H9 (cell line): ENCODE measurements around the gene GCK. TPM values are rescaled to one million over a fixed set of nuclear protein-coding genes. Genes with fewer than 3 reads are reported as not detected.

Experiments used
- DNase-seq: peaks from one replicate; pipeline ENCODE4 v3.0.0-alpha.2; 2017
- H2AFZ ChIP-seq: one replicate; pipeline ENCODE4 v1.6.1; 2013; ENCODE audit warnings: mild to moderate bottlenecking, low read length, control low read depth, moderate library complexity
- H2AK5ac ChIP-seq: 2 replicates; pipeline ENCODE4 v1.6.1; 2013; ENCODE audit warnings: low read length, control low read depth, mixed read lengths; ENCODE audit not compliant: insufficient read length
- H2BK120ac ChIP-seq: one replicate; pipeline ENCODE4 v1.6.1; 2013; ENCODE audit warnings: low read depth, mild to moderate bottlenecking, low read length, control low read depth, inconsistent platforms; ENCODE audit not compliant: poor library complexity, severe bottlenecking
- H2BK12ac ChIP-seq: 2 replicates; pipeline ENCODE4 v1.6.1; 2013; ENCODE audit warnings: low read length, control low read depth, mixed read lengths, low read depth; ENCODE audit not compliant: insufficient read length
- H2BK15ac ChIP-seq: 2 replicates; pipeline ENCODE4 v1.6.1; 2013; ENCODE audit warnings: low read depth, low read length, control low read depth
- H2BK20ac ChIP-seq: one replicate; pipeline ENCODE4 v1.6.1; 2013; ENCODE audit warnings: low read depth, mild to moderate bottlenecking, low read length, control low read depth, inconsistent platforms; ENCODE audit not compliant: poor library complexity, severe bottlenecking
- H2BK5ac ChIP-seq: 2 replicates; pipeline ENCODE4 v1.6.1; 2013; ENCODE audit warnings: low read length, control low read depth, mixed read lengths; ENCODE audit not compliant: insufficient read length
- H3K14ac ChIP-seq: 2 replicates; pipeline ENCODE4 v1.6.1; 2013; ENCODE audit warnings: low read length, control low read depth; ENCODE audit not compliant: insufficient read depth
- H3K18ac ChIP-seq: 2 replicates; pipeline ENCODE4 v1.6.1; 2013; ENCODE audit warnings: low read depth, mild to moderate bottlenecking, mixed read lengths, low read length, control low read depth; ENCODE audit not compliant: insufficient read length
- H3K23ac ChIP-seq: 2 replicates; pipeline ENCODE4 v1.6.1; 2013; ENCODE audit warnings: low read length, control low read depth, mixed read lengths, low read depth; ENCODE audit not compliant: insufficient read length
- H3K23me2 ChIP-seq: 2 replicates; pipeline ENCODE4 v1.6.1; 2013; ENCODE audit warnings: low read depth, mild to moderate bottlenecking, mixed read lengths, low read length, control low read depth; ENCODE audit not compliant: insufficient read length, poor library complexity, severe bottlenecking
- H3K27ac ChIP-seq: 2 replicates; pipeline ENCODE4 v1.5.1; 2013; ENCODE audit warnings: low read length, control low read depth, mixed read lengths, low read depth; ENCODE audit not compliant: insufficient read length
- H3K27me3 ChIP-seq: 2 replicates; pipeline ENCODE4 v1.6.1; 2013; ENCODE audit warnings: low read length, control low read depth, inconsistent platforms; ENCODE audit not compliant: insufficient read depth
- H3K4ac ChIP-seq: 2 replicates; pipeline ENCODE4 v1.6.1; 2013; ENCODE audit warnings: low read depth, mild to moderate bottlenecking, control low read depth, inconsistent platforms, low read length, moderate library complexity
- H3K4me1 ChIP-seq: 2 replicates; pipeline ENCODE4 v1.6.1; 2013; ENCODE audit warnings: low read length, control low read depth, inconsistent platforms; ENCODE audit not compliant: insufficient read depth
- H3K4me2 ChIP-seq: 2 replicates; pipeline ENCODE4 v1.6.1; 2013; ENCODE audit warnings: low read length, control low read depth, mixed read lengths; ENCODE audit not compliant: insufficient read length, insufficient read depth
- H3K56ac ChIP-seq: 2 replicates; pipeline ENCODE4 v1.6.1; 2013; ENCODE audit warnings: low read depth, mild to moderate bottlenecking, mixed read lengths, low read length, control low read depth; ENCODE audit not compliant: insufficient read length
- H3K79me1 ChIP-seq: 2 replicates; pipeline ENCODE4 v1.6.1; 2013; ENCODE audit warnings: low read depth, mild to moderate bottlenecking, moderate library complexity, low read length, control low read depth, inconsistent platforms; ENCODE audit not compliant: insufficient read depth, poor library complexity, severe bottlenecking
- H3K79me2 ChIP-seq: 2 replicates; pipeline ENCODE4 v1.6.1; 2013; ENCODE audit warnings: low read length, control low read depth, inconsistent platforms; ENCODE audit not compliant: insufficient read depth
- H3K9ac ChIP-seq: 2 replicates; pipeline ENCODE4 v1.6.1; 2013; ENCODE audit warnings: low read length, control low read depth, mixed read lengths; ENCODE audit not compliant: insufficient read length; ENCODE audit errors: extremely low read depth
- H3K9me3 ChIP-seq: one replicate; pipeline ENCODE4 v1.6.1; 2013; ENCODE audit warnings: low read depth, low read length, inconsistent platforms; ENCODE audit not compliant: control insufficient read depth
- H3T11ph ChIP-seq: one replicate; pipeline ENCODE4 v1.6.1; 2013; ENCODE audit warnings: mild to moderate bottlenecking, low read length, control low read depth, inconsistent platforms
- H4K20me1 ChIP-seq: one replicate; pipeline ENCODE4 v1.6.1; 2013; ENCODE audit not compliant: control insufficient read depth, insufficient read length, insufficient read depth
- H4K5ac ChIP-seq: 2 replicates; pipeline ENCODE4 v1.6.1; 2013; ENCODE audit warnings: low read depth, mild to moderate bottlenecking, mixed read lengths, low read length, control low read depth; ENCODE audit not compliant: insufficient read length
- H4K8ac ChIP-seq: replicated peaks from 2 replicates; pipeline ENCODE4 v1.6.1; 2013; ENCODE audit warnings: low read length, control low read depth, mixed read lengths, low read depth; ENCODE audit not compliant: insufficient read length
- H4K91ac ChIP-seq: 2 replicates; pipeline ENCODE4 v1.6.1; 2013; ENCODE audit warnings: low read depth, mild to moderate bottlenecking, moderate library complexity, mixed read lengths, low read length, control low read depth; ENCODE audit not compliant: insufficient read length
- H3K27ac Mint-ChIP-seq, 3 experiments: 2 replicates in 2 of 3; 3 replicates in 1 of 3; pipeline ENCODE4 v1.8.0; 2020 to 2021; ENCODE audit warnings: mixed read lengths in 3 of 3, mild to moderate bottlenecking in 1 of 3, moderate library complexity in 1 of 3
- H3K27me3 Mint-ChIP-seq: 2 replicates; pipeline ENCODE4 v1.8.0; 2021; ENCODE audit warnings: low read depth, mild to moderate bottlenecking, moderate library complexity, mixed read lengths
- H3K36me3 Mint-ChIP-seq, 3 experiments: 2 replicates in 2 of 3; 3 replicates in 1 of 3; pipeline ENCODE4 v1.8.0; 2020 to 2021; ENCODE audit warnings: low read depth in 3 of 3, mixed read lengths in 3 of 3; ENCODE audit not compliant: insufficient read depth in 1 of 3
- H3K4me1 Mint-ChIP-seq, 2 experiments: 2 replicates each; pipeline ENCODE4 v1.8.0; 2020; ENCODE audit warnings: mixed read lengths in 2 of 2
- H3K4me3 Mint-ChIP-seq, 2 experiments: 2 replicates in 1 of 2; 3 replicates in 1 of 2; pipeline ENCODE4 v1.8.0; 2020 to 2021; ENCODE audit warnings: mild to moderate bottlenecking in 2 of 2, mixed read lengths in 2 of 2, moderate library complexity in 1 of 2
- H3K9me3 Mint-ChIP-seq, 2 experiments: 2 replicates in 1 of 2; 3 replicates in 1 of 2; pipeline ENCODE4 v1.8.0; 2020; ENCODE audit warnings: mild to moderate bottlenecking in 2 of 2, mixed read lengths in 2 of 2, moderate library complexity in 1 of 2
- WGBS: extraction: QIAGEN DNeasy Blood & Tissue Kit; methylation state at CpG from one replicate; pipeline ENCODE4 v1.1.7; 2013; ENCODE audit warnings: missing lambda C conversion rate, low lambda C conversion rate, mixed read lengths; ENCODE audit not compliant: insufficient read length; ENCODE audit errors: extremely low coverage; 5-methylcytosine and 5-hydroxymethylcytosine counted together
- total RNA-seq: library from RNA; stranded (reverse); gene quantifications from 2 replicates; pipeline ENCODE4 v1.2.1, GENCODE V29; 2021
- TF ChIP-seq, protein P1 (sequence below): fragments of 200-600 bp; sonication (generic); conservative IDR thresholded peaks from 3 replicates; pipeline ENCODE4 v1.8.0; 2021; ENCODE audit warnings: antibody characterized with exemption, mild to moderate bottlenecking

Gene GCK
- total RNA-seq, 1 experiment from 2014 or later: 0.98 TPM

DNA sequence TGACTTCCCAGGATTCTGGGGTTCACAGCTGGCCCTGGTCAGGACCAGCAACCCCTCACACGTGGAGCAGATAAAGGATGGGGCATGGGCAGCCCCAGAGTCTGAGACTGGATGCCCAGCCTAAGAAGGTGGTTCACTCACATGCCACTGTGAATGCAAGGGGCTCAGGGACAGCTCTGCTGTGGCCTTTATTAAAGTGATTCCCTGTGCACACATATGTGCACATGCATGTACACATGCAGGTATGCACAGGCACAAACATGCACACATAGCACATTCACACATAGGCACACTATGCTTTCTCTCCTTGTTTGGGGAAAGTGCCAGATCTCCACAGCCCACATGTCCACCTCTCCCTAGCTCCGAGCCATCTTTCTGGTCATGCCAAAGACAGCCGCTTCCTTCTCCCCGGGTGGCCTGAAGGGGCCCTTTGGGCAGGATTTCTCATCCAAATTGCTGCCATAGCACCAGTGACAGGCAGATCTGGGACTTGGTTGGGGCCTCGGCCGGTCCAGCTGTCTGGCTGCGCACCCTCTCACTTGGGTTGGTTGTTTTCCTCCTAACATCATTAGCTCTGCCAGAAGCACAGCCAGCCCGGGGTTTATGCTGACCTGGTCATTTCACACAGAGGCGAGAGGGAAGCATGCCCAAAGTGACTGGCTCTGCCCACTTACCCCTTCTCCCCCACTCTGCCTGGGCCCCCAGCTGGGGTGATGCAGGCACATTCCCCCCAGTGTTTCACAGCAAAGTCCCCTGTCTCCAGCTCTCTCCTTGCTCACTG, 1.4 kb downstream of the GCK start:
- Histone ChIP-seq H3K9me3 (peaks cover 3% of the 10 kb centered on the region), H3K4me1 (no peaks in the 10 kb centered on the region), H3K79me1 (no peaks in the 10 kb centered on the region), H2BK5ac (no peak overlapping the region), H3K14ac (no peak overlapping the region), H2BK12ac (no peak overlapping the region), H3K27me3 (0 out of 2 replicates have a peak, but pooled peaks cover 2% of the 10 kb centered on the region), H3K56ac (no peak overlapping the region), H3K4ac (no peak overlapping the region), H3K18ac (no peak overlapping the region), H2BK15ac (no peak overlapping the region), H4K8ac (no peak overlapping the region), H3K4me2 (no peak overlapping the region), H3K79me2 (no peaks in the 10 kb centered on the region), H2BK120ac (no peak overlapping the region), H3K23me2 (no peaks in the 10 kb centered on the region), H3T11ph (no peak overlapping the region), H2BK20ac (no peak overlapping the region), H4K5ac (no peak overlapping the region), H3K27ac (no peak overlapping the region), H4K20me1 (no peaks in the 10 kb centered on the region), H4K91ac (no peak overlapping the region), H3K9ac (no peak overlapping the region), H2AFZ (no peak overlapping the region), H2AK5ac (no peak overlapping the region), H3K23ac (no peak overlapping the region)
- Mint-ChIP-seq H3K27me3 (peaks cover 16% of the 10 kb centered on the region), H3K9me3 (peaks cover 3 to 4% of the 10 kb centered on the region in 2 experiments; a peak in 3 of 5 replicates), H3K27ac (no peak overlapping the region; a peak in 1 of 7 replicates), H3K36me3 (no peaks in the 10 kb centered on the region), H3K4me1 (peaks cover 20 to 24% of the 10 kb centered on the region in 2 experiments), H3K4me3 (no peak overlapping the region)
- no peak for DNase-seq
- WGBS: no CpG with 5 or more reads among the region's 9 CpGs
- TF ChIP-seq, protein P1, sequence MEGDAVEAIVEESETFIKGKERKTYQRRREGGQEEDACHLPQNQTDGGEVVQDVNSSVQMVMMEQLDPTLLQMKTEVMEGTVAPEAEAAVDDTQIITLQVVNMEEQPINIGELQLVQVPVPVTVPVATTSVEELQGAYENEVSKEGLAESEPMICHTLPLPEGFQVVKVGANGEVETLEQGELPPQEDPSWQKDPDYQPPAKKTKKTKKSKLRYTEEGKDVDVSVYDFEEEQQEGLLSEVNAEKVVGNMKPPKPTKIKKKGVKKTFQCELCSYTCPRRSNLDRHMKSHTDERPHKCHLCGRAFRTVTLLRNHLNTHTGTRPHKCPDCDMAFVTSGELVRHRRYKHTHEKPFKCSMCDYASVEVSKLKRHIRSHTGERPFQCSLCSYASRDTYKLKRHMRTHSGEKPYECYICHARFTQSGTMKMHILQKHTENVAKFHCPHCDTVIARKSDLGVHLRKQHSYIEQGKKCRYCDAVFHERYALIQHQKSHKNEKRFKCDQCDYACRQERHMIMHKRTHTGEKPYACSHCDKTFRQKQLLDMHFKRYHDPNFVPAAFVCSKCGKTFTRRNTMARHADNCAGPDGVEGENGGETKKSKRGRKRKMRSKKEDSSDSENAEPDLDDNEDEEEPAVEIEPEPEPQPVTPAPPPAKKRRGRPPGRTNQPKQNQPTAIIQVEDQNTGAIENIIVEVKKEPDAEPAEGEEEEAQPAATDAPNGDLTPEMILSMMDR: no peak
